Thoracic aorta (tissue), 2 donors: ENCODE measurements around the gene ERI3. TPM values are rescaled to one million over a fixed set of nuclear protein-coding genes. Genes with fewer than 3 reads are reported as not detected.
A peak's percentile ranks its signal among the peaks of the same experiment; 100 is the strongest.

Experiments
- ATAC-seq: fragments of 150-250 bp; one replicate; pipeline ENCODE4 v1.8.0; 2017; ENCODE audit warnings: low read depth; ENCODE audit not compliant: insufficient number of reproducible peaks, low FRiP score
- DNase-seq: peaks from one replicate; pipeline ENCODE4 v3.0.0-alpha.2; 2020; ENCODE audit warnings: low spot score
- H3K27ac ChIP-seq, 2 donors: fragments of 200-600 bp; sonication (generic); 1 replicate in 1 of 2; 2 replicates in 1 of 2; pipeline ENCODE4 v1.5.1; 2016; ENCODE audit warnings: mild to moderate bottlenecking in 2 of 2, moderate library complexity in 2 of 2
- H3K27me3 ChIP-seq: fragments of 200-600 bp; sonication (generic); replicated peaks from 2 replicates; pipeline ENCODE4 v1.6.0; 2016; ENCODE audit warnings: mild to moderate bottlenecking; ENCODE audit not compliant: insufficient read depth
- H3K36me3 ChIP-seq: fragments of 200-600 bp; sonication (generic); one replicate; pipeline ENCODE4 v1.5.1; 2016
- H3K4me1 ChIP-seq, 2 donors: fragments of 200-600 bp; sonication (generic); 1 replicate in 1 of 2; 2 replicates in 1 of 2; pipeline versions ENCODE4 v1.5.1 to v1.6.0; 2016; ENCODE audit warnings: low read depth in 2 of 2, mild to moderate bottlenecking in 1 of 2; ENCODE audit not compliant: control insufficient read depth in 1 of 2
- H3K4me3 ChIP-seq: fragments of 200-600 bp; sonication (generic); 2 replicates; pipeline ENCODE4 v1.5.1; 2016; ENCODE audit warnings: mild to moderate bottlenecking
- H3K9me3 ChIP-seq: fragments of 200-600 bp; sonication (generic); 2 replicates; pipeline ENCODE4 v1.5.1; 2016
- CTCF ChIP-seq: fragments of 200-600 bp; sonication (generic); IDR thresholded peaks from one replicate; pipeline ENCODE4 v1.5.1; 2019; ENCODE audit warnings: antibody characterized with exemption
- total RNA-seq, 2 donors: library from RNA; depleted of rRNA; stranded (reverse); fragments of >200 nt; gene quantifications; one replicate each; pipeline versions ENCODE4 v1.1.0 to v1.2.3, GENCODE V29; 2016

Gene ERI3
- total RNA-seq, 2 donors from 2014 or later, result 41.5 to 96.3 TPM

- TF ChIP-seq CTCF, result no peak
- no peak for ATAC-seq
- Histone ChIP-seq H3K4me1 (no peaks in the 10 kb centered on the region), H3K4me3 (no peak overlapping the region), H3K9me3 (no peaks in the 10 kb centered on the region), H3K36me3 (no peaks in the 10 kb centered on the region), H3K27ac (no peak overlapping the region), H3K27me3 (no peaks in the 10 kb centered on the region)
- DNase-seq, result no peak
These were observed 33.5 kb upstream of the ERI3 start for GRCh38 chr1:44388551-44388950.

GRCh38 chr1:44380666-44381177 is 25.7 kb upstream of the ERI3 start:
- Histone ChIP-seq H3K9me3 (no peaks in the 10 kb centered on the region), H3K36me3 (no peaks in the 10 kb centered on the region), H3K4me1 (no peaks in the 10 kb centered on the region), H3K27me3 (no peaks in the 10 kb centered on the region), H3K4me3 (no peak overlapping the region), H3K27ac (no peak overlapping the region)
- TF ChIP-seq CTCF, result no peak
- no peak for DNase-seq
- no peak for ATAC-seq

GRCh38 chr1:44377925-44378784 is 23.1 kb upstream of the ERI3 start:
- Histone ChIP-seq H3K4me3 (no peak overlapping the region), H3K4me1 (no peaks in the 10 kb centered on the region), H3K36me3 (no peaks in the 10 kb centered on the region), H3K27ac (no peak overlapping the region), H3K9me3 (no peaks in the 10 kb centered on the region), H3K27me3 (no peaks in the 10 kb centered on the region)
- ATAC-seq (no peak), DNase-seq (no peak)
- TF ChIP-seq CTCF, result peak; percentile 51

GRCh38 chr1:44375547-44375946 is 20.5 kb upstream of the ERI3 start:
- Histone ChIP-seq H3K9me3 (no peaks in the 10 kb centered on the region), H3K27me3 (no peaks in the 10 kb centered on the region), H3K36me3 (no peaks in the 10 kb centered on the region), H3K4me1 (no peaks in the 10 kb centered on the region), H3K4me3 (no peak overlapping the region), H3K27ac (no peak overlapping the region)
- no peak for TF ChIP-seq CTCF
- ATAC-seq (no peak), DNase-seq (no peak)

- Histone ChIP-seq H3K27me3 (no peaks in the 10 kb centered on the region), H3K27ac (no peak overlapping the region), H3K4me3 (no peak overlapping the region), H3K4me1 (no peaks in the 10 kb centered on the region), H3K9me3 (no peaks in the 10 kb centered on the region), H3K36me3 (no peaks in the 10 kb centered on the region)
- ATAC-seq, result no peak
- DNase-seq, result no peak
- TF ChIP-seq CTCF, result no peak
These were observed 16.1 kb upstream of the ERI3 start for GRCh38 chr1:44371206-44371605.
